ENCODE data around the gene HACL1.
"Not testable (repeated sequence)": the region's sequence is repeated elsewhere in the genome, so short reads cannot be mapped to it uniquely, and the experiment has no call there.

Gene HACL1

GRCh38 chr3:15578289-15578867, 23.0 kb downstream of the HACL1 start:
- no peak for DNase-seq

GRCh38 chr3:15576475-15576874, 24.9 kb downstream of the HACL1 start:
- no peak for DNase-seq

- no peak for DNase-seq
These were observed 25.9 kb downstream of the HACL1 start for GRCh38 chr3:15575446-15575845.

GRCh38 chr3:15572138-15572537, 29.2 kb downstream of the HACL1 start:
- DNase-seq, result no peak

- DNase-seq, result no peak
These were observed 38.2 kb downstream of the HACL1 start for GRCh38 chr3:15563190-15563589.

GRCh38 chr3:15562560-15562959, 38.8 kb downstream of the HACL1 start:
- DNase-seq, result no peak

GRCh38 chr3:15558581-15558980, 42.8 kb downstream of the HACL1 start:
- no peak for DNase-seq

- peak; percentile 5 for DNase-seq
These were observed 43.8 kb downstream of the HACL1 start for GRCh38 chr3:15557511-15557946.

GRCh38 chr3:15556512-15556911, 44.9 kb downstream of the HACL1 start:
- DNase-seq, result no peak

GRCh38 chr3:15553749-15554148, 47.6 kb downstream of the HACL1 start:
- no peak for DNase-seq

- no peak for DNase-seq
These were observed 49.5 kb downstream of the HACL1 start for GRCh38 chr3:15551902-15552301.

GRCh38 chr3:15549846-15550245, 51.5 kb downstream of the HACL1 start:
- DNase-seq, result no peak

- DNase-seq, result no peak
These were observed 58.8 kb downstream of the HACL1 start for GRCh38 chr3:15542614-15543013.

GRCh38 chr3:15541371-15541770, 60.0 kb downstream of the HACL1 start:
- DNase-seq, result no peak

GRCh38 chr3:15539066-15539465, 62.3 kb downstream of the HACL1 start:
- DNase-seq, result peak; percentile 20

- DNase-seq, result no peak
These were observed 63.0 kb downstream of the HACL1 start for GRCh38 chr3:15538345-15538744.

- no peak for DNase-seq
These were observed 64.5 kb downstream of the HACL1 start for GRCh38 chr3:15536856-15537255.

GRCh38 chr3:15535732-15536131, 65.6 kb downstream of the HACL1 start:
- DNase-seq, result no peak

GRCh38 chr3:15532614-15533013, 68.8 kb downstream of the HACL1 start:
- DNase-seq, result not testable (repeated sequence)

- no peak for DNase-seq
These were observed 70.0 kb downstream of the HACL1 start for GRCh38 chr3:15531346-15531745.

- DNase-seq, result no peak
These were observed 72.4 kb downstream of the HACL1 start for GRCh38 chr3:15528854-15529537.

GRCh38 chr3:15527031-15527459, 74.3 kb downstream of the HACL1 start:
- no peak for DNase-seq

GRCh38 chr3:15525790-15526189, 75.6 kb downstream of the HACL1 start:
- no peak for DNase-seq

GRCh38 chr3:15523660-15524417, 77.5 kb downstream of the HACL1 start:
- DNase-seq, result no peak
